A549 (cell line): ENCODE data around the gene SPINK8.

Source experiments
- CBX2 ChIP-seq: fragments of 200-600 bp; sonication (generic); IDR thresholded peaks from 2 replicates; pipeline ENCODE4 v1.6.1; 2016; ENCODE audit warnings: low read depth, mild to moderate bottlenecking, borderline replicate concordance
- TP53 ChIP-seq: fragments of 250-450 bp; sonication (Bioruptor Pico); IDR thresholded peaks from 2 replicates; pipeline ENCODE4 v1.5.0; 2021; ENCODE audit warnings: mild to moderate bottlenecking, moderate library complexity
- TF ChIP-seq, protein P1 (sequence below): IDR thresholded peaks from 2 replicates; pipeline ENCODE4 v1.6.1; 2012

DNA sequence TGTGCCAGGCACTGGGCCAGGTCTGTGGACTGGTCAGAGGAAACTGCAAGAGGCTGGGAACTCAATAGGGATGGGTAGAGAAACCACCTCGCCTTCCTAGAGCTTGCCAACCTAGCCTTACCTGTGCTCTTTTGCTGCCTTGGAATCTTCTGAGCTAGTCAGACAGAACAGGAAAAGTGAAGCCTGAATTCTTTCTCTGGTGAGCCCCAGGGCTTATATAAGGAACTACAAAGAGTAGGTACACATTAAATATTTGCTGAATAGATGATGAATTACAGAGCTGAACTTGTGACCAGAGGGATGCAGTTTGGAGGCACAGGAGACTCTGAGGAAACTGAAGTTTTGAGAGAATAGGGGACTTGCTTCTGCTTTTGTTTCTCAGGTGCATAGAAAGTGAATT is 23.0 kb upstream of the SPINK8 start:
- TF ChIP-seq, protein P1, sequence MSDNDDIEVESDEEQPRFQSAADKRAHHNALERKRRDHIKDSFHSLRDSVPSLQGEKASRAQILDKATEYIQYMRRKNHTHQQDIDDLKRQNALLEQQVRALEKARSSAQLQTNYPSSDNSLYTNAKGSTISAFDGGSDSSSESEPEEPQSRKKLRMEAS = no peak
- TF ChIP-seq CBX2 = no peak
- no peak for TF ChIP-seq TP53 (CRISPR knock-in tag)
